ENCODE results near the gene PCTP.

DNA sequence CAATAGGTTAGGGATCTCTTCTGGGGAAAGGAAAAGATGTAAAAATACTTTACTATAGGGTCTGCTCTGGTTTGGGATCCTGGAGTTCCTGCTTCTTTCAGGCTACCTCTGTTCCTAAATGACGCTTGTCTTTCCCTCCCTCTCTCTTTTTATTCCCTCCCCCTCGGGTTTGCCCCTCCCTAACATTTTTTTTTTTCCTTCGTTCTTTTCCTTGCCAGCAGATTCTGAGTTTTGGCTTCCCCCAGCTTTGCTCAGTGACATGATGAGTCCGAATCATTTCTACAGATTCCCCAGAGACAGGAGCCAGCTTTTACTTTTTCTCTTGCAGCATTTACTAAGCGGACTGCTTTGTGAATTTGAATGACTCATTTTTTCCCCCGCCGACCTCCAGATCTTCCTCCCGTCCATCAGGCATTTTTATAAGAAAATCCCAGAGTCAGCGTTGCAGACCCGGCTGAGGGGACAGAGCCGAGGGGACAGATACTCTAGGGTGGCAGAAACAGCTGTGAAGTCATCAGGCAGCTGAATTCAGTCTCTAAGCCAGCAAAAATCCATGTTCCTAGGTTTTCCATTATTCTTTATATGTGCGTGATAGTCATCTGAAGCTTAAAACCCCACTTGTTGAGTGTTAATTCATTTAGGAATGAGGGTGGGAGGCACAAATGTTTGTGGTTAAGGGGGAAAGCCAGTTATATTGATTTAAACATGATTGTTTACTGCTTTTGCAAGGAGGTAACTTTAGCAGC, 27.9 kb upstream of the PCTP start, which contains the start of gene TMEM100:
- TF ChIP-seq, protein P1, sequence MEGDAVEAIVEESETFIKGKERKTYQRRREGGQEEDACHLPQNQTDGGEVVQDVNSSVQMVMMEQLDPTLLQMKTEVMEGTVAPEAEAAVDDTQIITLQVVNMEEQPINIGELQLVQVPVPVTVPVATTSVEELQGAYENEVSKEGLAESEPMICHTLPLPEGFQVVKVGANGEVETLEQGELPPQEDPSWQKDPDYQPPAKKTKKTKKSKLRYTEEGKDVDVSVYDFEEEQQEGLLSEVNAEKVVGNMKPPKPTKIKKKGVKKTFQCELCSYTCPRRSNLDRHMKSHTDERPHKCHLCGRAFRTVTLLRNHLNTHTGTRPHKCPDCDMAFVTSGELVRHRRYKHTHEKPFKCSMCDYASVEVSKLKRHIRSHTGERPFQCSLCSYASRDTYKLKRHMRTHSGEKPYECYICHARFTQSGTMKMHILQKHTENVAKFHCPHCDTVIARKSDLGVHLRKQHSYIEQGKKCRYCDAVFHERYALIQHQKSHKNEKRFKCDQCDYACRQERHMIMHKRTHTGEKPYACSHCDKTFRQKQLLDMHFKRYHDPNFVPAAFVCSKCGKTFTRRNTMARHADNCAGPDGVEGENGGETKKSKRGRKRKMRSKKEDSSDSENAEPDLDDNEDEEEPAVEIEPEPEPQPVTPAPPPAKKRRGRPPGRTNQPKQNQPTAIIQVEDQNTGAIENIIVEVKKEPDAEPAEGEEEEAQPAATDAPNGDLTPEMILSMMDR (IDR thresholded peaks at IDR 0.05; ENCODE audit: insufficient read depth, low read length, poor library complexity, severe bottlenecking) = no peak
- TF ChIP-seq EZH2phosphoT487 (conservative IDR thresholded peaks at IDR 0.05; ENCODE audit: low read length) = no peak
